NOMO-1 treated with dmso at 0.1 percent for 144 hours (cell line): Measurements from ENCODE around the gene RNF144A.

ENCODE experiments used
- DNase-seq: peaks from one replicate; lab custom pipeline; 2025; ENCODE audit not compliant: unreplicated experiment; lab: John Stamatoyannopoulos, UW

Gene RNF144A

GRCh38 chr2:6906165-6906741 lies 11.0 kb upstream of the RNF144A start:
- no peak for DNase-seq

- no peak for DNase-seq
These were observed 8.9 kb upstream of the RNF144A start for GRCh38 chr2:6908291-6908690.

GRCh38 chr2:6909431-6910385 lies 7.5 kb upstream of the RNF144A start:
- DNase-seq, result no peak

GRCh38 chr2:6911721-6912120 lies 5.5 kb upstream of the RNF144A start:
- DNase-seq, result no peak

GRCh38 chr2:6913415-6914157 lies 3.6 kb upstream of the RNF144A start:
- DNase-seq, result no peak

GRCh38 chr2:6914828-6915227 lies 2.4 kb upstream of the RNF144A start:
- DNase-seq, result no peak

- DNase-seq, result no peak
These were observed 1.8 kb upstream of the RNF144A start for GRCh38 chr2:6915399-6915798.

GRCh38 chr2:6916224-6916623 lies 988 bp upstream of the RNF144A start:
- no peak for DNase-seq

- no peak for DNase-seq
These were observed 509 bp upstream of the RNF144A start for GRCh38 chr2:6916736-6917070.

- no peak for DNase-seq
These were observed 679 bp downstream of the RNF144A start for GRCh38 chr2:6917761-6918421.

- DNase-seq, result no peak
These were observed 2.9 kb downstream of the RNF144A start for GRCh38 chr2:6919901-6920742.

GRCh38 chr2:6920743-6921064 lies 3.5 kb downstream of the RNF144A start:
- no peak for DNase-seq

- DNase-seq, result no peak
These were observed 4.2 kb downstream of the RNF144A start for GRCh38 chr2:6921321-6921922.

- DNase-seq, result no peak
These were observed 5.0 kb downstream of the RNF144A start for GRCh38 chr2:6922201-6922656.

- DNase-seq, result no peak
These were observed 6.1 kb downstream of the RNF144A start for GRCh38 chr2:6923319-6923718.

GRCh38 chr2:6924101-6924923 lies 7.1 kb downstream of the RNF144A start:
- no peak for DNase-seq

GRCh38 chr2:6924924-6925409 lies 7.8 kb downstream of the RNF144A start:
- no peak for DNase-seq

GRCh38 chr2:6926071-6926732 lies 9.0 kb downstream of the RNF144A start:
- no peak for DNase-seq

GRCh38 chr2:6927186-6927585 lies 10.0 kb downstream of the RNF144A start:
- no peak for DNase-seq
